Endometrium (tissue), 2 donors: ENCODE data around the gene CEMIP.
"Not testable (repeated sequence)": the region's sequence is repeated elsewhere in the genome, so short reads cannot be mapped to it uniquely, and the experiment has no call there.

Experiments
- FAIRE-seq: peaks from 2 replicates; lab custom pipeline; 2012; peaks lifted over from hg19 to GRCh38; lab: Jason Lieb, UNC
- donor health status: control.
- donor health status: control.

CEMIP gene

GRCh38 chr15:80953001-80953952, 174.1 kb downstream of the CEMIP start:
- FAIRE-seq, result no peak

DNA sequence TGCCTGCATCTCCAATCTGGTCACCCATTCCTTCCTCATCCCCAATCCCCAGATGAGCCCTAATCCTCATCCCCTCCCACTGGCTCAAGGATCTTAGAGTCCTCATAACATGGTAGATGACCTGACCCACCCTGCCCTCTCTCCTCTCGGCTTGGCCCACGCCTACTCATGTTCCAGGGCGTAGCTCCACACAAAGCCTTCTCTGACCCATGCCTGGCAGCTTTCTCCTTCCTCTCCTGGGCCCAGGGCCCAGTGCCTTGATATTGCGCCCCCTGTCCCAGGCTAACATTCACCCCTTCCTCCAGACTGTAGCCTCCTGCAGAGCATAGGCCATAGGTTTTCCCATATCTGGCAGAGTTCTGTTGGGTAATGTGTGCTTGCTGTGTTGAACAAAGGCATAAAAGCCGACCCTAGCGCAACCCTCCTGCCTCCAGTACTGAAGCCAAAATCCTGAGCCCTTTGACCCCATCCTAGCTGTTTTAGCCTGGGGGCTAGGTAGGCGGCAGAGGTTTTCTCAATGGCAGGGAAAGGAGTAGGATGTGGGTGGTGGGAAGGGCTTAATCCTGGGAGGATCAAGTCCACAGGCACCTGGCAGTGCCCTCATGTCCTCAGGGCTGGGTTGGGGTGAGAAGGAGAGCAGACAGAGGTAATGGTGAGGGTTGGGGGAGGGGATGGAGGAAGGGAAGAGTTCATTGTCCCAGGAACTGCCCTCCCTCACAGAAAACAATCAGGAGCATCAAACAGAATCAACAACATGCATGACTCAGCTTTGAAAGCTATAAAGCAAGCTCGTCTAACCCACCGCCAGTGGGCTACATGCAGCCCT, 175.0 kb downstream of the CEMIP start:
- no peak for FAIRE-seq

DNA sequence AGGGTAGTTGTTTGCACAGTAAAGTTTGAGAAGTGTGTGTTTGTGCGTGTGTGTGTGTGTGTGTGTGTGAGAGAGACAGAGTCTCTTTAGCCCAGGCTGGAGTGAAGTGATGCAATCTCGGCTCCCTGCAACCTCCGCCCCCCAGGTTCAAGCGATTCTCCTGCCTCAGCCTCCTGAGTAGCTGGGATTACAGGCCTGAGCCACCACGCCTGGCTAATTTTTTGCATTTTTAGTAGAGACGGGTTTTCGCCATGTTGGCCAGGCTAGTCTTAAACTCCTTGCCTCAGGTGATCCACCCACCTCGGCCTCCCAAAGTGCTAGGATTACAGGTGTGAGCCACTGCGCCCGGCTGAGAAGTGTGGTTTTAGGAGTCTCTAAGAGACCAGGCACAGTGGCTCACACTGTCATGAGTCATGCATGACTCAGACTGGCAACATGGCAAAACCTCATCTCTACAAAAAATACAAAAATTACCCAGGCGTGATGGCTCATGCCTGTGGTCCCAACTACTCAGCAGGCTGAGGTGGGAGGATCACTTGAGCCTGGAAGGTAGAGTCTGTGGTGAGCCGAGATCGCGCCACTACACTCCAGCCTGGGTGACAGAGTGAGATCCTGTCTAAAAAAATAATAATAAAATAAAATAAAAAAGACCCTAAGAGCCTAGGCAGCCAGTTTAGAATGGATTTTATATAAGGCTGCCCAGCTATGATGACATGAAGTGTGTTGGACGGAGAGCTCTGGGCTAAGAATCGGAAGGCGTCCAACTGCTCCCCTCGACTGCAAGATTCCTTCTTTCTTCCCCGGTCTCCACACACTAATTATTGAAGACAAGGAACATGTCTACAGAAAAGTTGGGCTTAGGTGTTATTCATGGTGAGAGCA, 176.6 kb downstream of the CEMIP start:
- not testable (repeated sequence) for FAIRE-seq

DNA sequence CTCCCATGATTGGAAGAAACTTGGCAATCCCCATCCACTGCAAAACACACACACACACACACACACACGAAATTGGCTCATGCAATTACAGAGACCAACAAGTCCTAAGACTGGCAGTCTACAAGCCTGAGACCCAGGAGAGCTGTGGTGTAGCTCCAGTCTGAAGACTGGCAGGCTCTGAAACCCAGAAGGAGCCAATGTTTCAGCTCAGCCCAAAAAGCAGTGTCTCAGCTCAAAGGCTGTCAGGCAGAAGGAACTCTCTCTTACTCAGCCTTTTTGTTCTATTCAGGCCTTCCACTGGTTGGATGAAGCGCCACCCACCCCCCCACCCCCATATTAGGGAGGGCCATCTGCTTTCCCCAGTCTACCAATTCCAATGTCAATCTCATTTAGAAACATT, 178.4 kb downstream of the CEMIP start:
- no peak for FAIRE-seq

DNA sequence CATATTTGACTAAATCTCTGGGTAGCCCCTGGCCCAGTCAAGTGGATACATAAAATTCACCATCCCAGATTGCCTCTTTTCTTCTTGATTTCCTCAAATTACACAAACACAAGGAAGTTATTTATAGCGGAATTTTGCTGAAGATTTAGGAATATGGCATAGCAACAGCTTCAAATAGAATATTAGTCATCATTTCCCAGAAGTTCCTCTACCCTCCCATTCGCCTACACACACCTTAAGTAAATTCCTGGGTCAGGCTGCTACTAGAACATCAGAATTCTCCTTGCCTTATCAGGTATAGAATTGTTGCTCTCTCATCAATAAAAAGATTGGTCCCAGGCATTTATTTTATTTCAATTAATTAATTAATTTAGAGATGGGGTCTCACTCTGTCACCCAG, 178.8 kb downstream of the CEMIP start:
- no peak for FAIRE-seq

GRCh38 chr15:80958818-80959495, 179.8 kb downstream of the CEMIP start:
- FAIRE-seq, result no peak

DNA sequence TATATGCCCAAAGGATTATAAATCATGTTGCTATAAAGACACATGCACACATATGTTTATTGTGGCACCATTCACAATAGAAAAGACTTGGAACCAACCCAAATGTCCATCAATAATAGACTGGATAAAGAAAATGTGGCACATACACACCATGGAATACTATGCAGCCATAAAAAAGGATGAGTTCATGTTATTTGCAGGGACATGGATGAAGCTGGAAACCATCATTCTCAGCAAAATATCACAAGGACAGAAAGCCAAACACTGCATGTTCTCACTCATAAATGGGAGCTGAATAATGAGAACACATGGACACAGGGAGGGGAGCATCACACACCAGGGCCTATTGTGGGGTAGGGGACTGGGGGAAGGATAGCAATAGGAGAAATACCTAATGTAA, 186.3 kb downstream of the CEMIP start:
- FAIRE-seq, result not testable (repeated sequence)

- no peak for FAIRE-seq
Measured at GRCh38 chr15:80966431-80967197, 187.4 kb downstream of the CEMIP start.

GRCh38 chr15:80967451-80967850, 188.3 kb downstream of the CEMIP start:
- FAIRE-seq, result no peak

DNA sequence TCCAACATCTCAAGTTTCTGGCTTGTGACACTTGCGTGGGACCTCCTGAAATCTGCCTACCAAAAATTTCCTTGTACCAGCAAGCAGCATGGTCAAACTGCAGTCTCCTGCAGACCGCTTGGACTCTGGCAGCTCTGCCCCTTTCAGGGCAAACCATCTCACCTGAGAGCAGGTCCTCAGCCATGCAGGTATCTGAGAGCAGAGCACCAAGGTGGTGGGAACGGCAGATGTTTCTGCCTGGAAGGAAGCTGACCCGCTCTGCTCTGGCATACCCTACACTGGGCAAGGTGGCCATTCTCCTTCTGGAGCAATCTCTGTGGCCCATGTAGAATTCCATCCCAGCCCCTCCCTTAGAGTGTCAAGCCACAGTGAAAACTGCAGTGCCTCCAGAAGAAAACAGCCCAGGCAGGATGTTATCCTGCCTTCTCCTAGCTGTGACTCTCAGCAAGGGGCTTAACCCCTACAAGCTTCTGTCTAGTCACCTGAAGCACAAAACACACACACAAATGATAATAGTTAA, 188.9 kb downstream of the CEMIP start:
- no peak for FAIRE-seq

DNA sequence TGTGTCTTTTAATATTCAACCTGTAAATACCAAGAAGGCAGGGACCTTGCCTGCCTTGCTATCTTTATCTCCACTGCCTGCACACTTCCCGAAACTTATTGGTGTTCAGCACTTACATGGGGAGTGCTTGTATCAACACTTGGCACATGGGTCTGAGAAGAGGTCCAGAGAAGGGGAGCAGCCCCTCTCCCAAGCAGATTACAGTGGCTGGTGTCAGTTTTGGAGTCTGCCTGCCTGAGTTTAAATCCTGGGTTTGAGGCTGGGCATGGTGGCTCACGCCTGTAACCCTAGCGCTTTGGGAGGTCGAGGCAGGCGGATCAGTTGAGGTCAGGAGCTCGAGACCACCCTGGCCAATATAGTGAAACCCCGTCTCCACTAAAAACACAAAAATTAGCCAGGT, 190.1 kb downstream of the CEMIP start:
- FAIRE-seq, result no peak

DNA sequence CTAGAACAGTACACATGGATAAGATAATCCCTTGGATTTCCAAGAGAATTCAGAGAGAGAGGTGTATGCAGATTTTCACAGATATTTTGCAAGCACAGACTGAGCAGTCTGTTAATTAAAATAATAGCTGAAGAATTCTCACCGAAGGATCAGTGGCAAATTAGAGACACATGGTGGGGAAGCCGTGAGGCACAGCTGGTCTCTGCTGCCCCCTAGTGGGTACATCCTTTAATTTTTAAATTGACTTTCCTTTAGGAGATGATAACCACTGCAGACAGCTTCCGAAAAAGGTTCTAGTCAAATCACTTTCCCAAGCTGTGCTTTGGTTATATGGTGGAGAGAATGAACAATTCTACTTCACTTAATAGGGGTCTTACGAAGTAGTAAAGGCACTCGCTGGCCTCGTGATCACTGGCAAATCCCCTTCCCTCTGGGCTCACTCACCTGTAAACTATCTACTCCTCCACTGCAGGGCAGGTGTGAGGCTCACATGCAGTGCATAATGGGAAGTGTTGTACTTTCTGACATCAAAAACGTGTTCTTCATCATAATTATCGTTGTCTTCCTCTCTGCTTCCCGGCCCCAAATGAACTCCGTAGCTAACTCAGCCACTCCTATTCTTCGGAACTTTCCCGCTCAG, 191.0 kb downstream of the CEMIP start:
- peak; percentile 39 for FAIRE-seq

DNA sequence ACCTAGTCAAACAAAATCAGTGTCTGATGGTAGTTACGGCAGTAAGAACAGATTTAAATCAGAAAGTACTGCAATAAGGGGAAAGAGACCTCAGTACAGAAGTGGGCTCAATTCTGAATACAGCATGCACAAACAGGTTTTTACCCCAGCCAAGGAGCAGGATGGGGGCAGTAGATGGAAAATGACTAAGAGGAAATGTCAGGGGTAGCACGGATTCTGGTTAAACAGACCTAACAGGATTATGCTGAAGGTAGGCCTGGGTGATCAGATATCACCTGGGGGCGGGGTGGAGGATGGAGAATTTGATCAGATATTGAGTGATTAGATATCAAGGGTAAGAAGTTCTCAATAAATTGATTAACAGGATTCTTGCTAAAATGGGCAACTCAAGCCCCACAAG, 191.5 kb downstream of the CEMIP start:
- no peak for FAIRE-seq

- FAIRE-seq, result no peak
Measured at GRCh38 chr15:80971143-80971542, 192.0 kb downstream of the CEMIP start.

DNA sequence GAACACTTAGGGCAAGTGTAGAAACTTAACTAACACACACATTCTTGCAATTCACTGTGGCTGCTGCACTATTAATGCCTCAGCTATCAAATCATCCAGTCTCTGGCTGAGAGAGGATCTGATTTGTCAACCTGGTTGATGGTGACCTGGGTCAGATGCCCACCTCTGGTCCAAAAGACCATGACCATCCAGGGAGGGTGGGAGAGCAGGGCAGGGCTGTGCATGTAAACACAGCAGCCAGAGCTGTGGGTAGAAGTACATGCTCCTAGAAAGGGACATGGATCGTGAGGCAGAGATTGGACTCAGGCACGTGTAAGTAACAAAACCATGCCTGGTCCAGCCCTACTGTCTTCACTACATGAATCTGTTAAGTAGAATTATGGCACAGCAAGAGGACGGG, 193.1 kb downstream of the CEMIP start:
- FAIRE-seq, result no peak

GRCh38 chr15:80974914-80975313, 195.7 kb downstream of the CEMIP start:
- no peak for FAIRE-seq

DNA sequence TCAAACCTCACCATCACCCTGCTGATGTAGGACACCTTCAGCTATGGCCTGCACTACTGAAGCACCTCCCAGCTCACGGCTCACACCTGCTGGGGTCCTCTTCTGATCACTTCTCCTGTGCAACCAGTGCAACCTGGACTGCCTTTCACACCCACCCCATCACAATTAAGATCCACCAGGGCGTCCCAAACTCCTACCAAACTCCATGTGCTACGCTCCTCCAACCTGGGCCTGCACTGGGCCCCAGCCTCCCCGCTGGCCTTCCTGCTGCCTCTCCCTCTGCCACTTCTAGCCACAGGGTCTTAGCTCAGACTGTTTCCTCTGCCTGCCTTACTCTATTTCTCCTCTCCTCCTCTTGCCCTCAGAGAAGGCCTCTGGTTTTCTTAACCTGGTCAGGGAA, 197.7 kb downstream of the CEMIP start:
- FAIRE-seq, result no peak

- FAIRE-seq, result no peak
Measured at GRCh38 chr15:80977627-80978036, 198.5 kb downstream of the CEMIP start.

- no peak for FAIRE-seq
Measured at GRCh38 chr15:80978685-80979329, 199.6 kb downstream of the CEMIP start.
